GM23248 (cell line): ENCODE results near the gene ZNF532. TPM values are rescaled to one million over a fixed set of nuclear protein-coding genes. Genes with fewer than 3 reads are reported as not detected.

ENCODE experiments used
- DNase-seq: peaks from one replicate; pipeline ENCODE4 v3.0.0-alpha.2; 2015
- H2AFZ ChIP-seq: fragments of 200-600 bp; sonication (generic); 2 replicates; pipeline ENCODE4 v1.6.1; 2016; ENCODE audit warnings: antibody characterized with exemption
- H3F3A ChIP-seq: fragments of 200-600 bp; sonication (generic); 2 replicates; pipeline ENCODE4 v1.6.1; 2016; ENCODE audit warnings: mild to moderate bottlenecking, antibody characterized with exemption, mixed run types; ENCODE audit not compliant: insufficient read depth
- H3K27ac ChIP-seq: fragments of 200-600 bp; sonication (generic); 2 replicates; pipeline ENCODE4 v1.5.1; 2016; ENCODE audit warnings: mild to moderate bottlenecking
- H3K27me3 ChIP-seq: fragments of 200-600 bp; sonication (generic); replicated peaks from 2 replicates; pipeline ENCODE4 v1.6.1; 2016; ENCODE audit warnings: mild to moderate bottlenecking; ENCODE audit not compliant: insufficient read depth
- H3K36me3 ChIP-seq: fragments of 200-600 bp; sonication (generic); 2 replicates; pipeline ENCODE4 v1.6.1; 2016; ENCODE audit warnings: low read depth, mild to moderate bottlenecking
- H3K4me1 ChIP-seq: fragments of 200-600 bp; sonication (generic); 2 replicates; pipeline ENCODE4 v1.6.1; 2016; ENCODE audit warnings: mild to moderate bottlenecking; ENCODE audit not compliant: insufficient read depth
- H3K4me2 ChIP-seq: fragments of 200-600 bp; sonication (generic); one replicate; pipeline ENCODE4 v1.6.1; 2016; ENCODE audit warnings: mild to moderate bottlenecking; ENCODE audit not compliant: unreplicated experiment
- H3K4me3 ChIP-seq: fragments of 200-600 bp; sonication (generic); 2 replicates; pipeline ENCODE4 v1.5.1; 2016; ENCODE audit warnings: mild to moderate bottlenecking
- H3K79me2 ChIP-seq: fragments of 200-600 bp; sonication (generic); 2 replicates; pipeline ENCODE4 v1.6.1; 2016; ENCODE audit warnings: mild to moderate bottlenecking; ENCODE audit not compliant: insufficient read depth
- H3K9ac ChIP-seq: fragments of 200-600 bp; sonication (generic); 2 replicates; pipeline ENCODE4 v1.6.1; 2016; ENCODE audit warnings: mild to moderate bottlenecking
- H3K9me2 ChIP-seq: fragments of 200-600 bp; sonication (generic); 2 replicates; pipeline ENCODE4 v1.6.1; 2016; ENCODE audit warnings: mixed run types, mild to moderate bottlenecking, moderate library complexity; ENCODE audit not compliant: insufficient read depth
- H3K9me3 ChIP-seq: fragments of 200-600 bp; sonication (generic); one replicate; pipeline ENCODE4 v1.6.1; 2017; ENCODE audit warnings: low read depth
- H4K20me1 ChIP-seq: fragments of 200-600 bp; sonication (generic); 2 replicates; pipeline ENCODE4 v1.6.0; 2016; ENCODE audit not compliant: insufficient read depth
- EZH2 ChIP-seq: fragments of 200-600 bp; sonication (generic); IDR thresholded peaks from 2 replicates; pipeline ENCODE4 v1.6.1; 2018; ENCODE audit warnings: antibody characterized with exemption, mild to moderate bottlenecking; ENCODE audit not compliant: insufficient read depth, poor library complexity, severe bottlenecking
- EZH2phosphoT487 ChIP-seq: fragments of 200-600 bp; sonication (generic); IDR thresholded peaks from 2 replicates; pipeline ENCODE4 v1.6.1; 2018; ENCODE audit warnings: antibody characterized with exemption, moderate library complexity, mild to moderate bottlenecking, low read depth; ENCODE audit not compliant: insufficient read depth
- WGBS, 2 experiments: methylation state at CpG; one replicate each; pipeline ENCODE4 v1.1.6; 2015 to 2017; ENCODE audit warnings: low lambda C conversion rate in 2 of 2, low coverage in 1 of 2; ENCODE audit errors: missing lambda C conversion rate in 2 of 2; 5-methylcytosine and 5-hydroxymethylcytosine counted together
- in situ Hi-C: fragments of 300-500 bp; cut with MboI; formaldehyde crosslinking; loops from 2 replicates; pipeline ENCODE4 v1.15.0; 2020
- polyA plus RNA-seq: library from polyadenylated mRNA; unstranded; fragments of >200 nt; fragmentation: Nextera tagmentation; extraction: Ambion mirVana; gene quantifications from 2 replicates; pipeline ENCODE4 v1.2.1, GENCODE V29; 2016
- total RNA-seq: library from RNA; depleted of rRNA; stranded (reverse); fragments of >200 nt; shearing (Covaris generic); gene quantifications from 2 replicates; pipeline ENCODE4 v1.2.3, GENCODE V29; 2014

The ZNF532 gene
- total and polyA plus RNA-seq, 2 experiments from 2014 or later, result 13.2 to 31.9 TPM

DNA sequence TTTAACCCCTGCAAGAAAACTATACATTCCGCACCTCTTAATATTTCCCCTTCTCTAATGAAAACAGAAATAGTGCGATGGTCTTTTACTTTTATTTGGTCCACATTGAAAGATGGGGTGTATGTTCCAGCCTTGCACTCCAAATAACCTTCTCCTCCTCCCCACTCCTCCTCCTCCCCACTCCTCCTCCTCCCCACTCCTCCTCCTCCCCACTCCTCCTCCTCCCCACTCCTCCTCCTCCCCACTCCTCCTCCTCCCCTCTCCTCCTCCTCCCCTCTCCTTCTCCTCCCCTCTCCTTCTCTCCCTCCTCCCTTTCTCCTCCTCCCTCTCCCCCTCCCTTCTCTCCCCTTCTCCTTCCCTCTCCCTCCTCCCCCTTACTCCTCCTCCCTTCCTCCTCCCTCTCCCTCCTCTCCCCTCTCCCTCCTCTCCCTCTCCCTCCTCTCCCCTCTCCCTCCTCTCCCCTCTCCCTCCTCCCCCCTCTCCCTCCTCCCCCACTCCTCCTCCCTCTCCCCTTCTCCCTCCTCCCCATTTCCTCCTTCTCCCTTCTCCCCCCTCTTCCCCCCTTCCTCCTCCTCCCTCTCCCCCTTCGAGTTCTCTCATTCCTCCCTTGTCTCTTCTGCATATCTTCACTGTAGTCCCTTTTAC lies 70.4 kb downstream of the ZNF532 start:
- TF ChIP-seq EZH2 (no peak), EZH2phosphoT487 (no peak)
- Histone ChIP-seq H3K4me3 (no peak overlapping the region), H4K20me1 (no peaks in the 10 kb centered on the region), H3K27ac (no peak overlapping the region), H3K4me1 (peaks cover 22% of the 10 kb centered on the region), H3K4me2 (no peak overlapping the region), H3K36me3 (0 out of 2 replicates have a peak, but pooled peaks cover 9% of the 10 kb centered on the region), H3K9ac (no peak overlapping the region), H2AFZ (no peak overlapping the region), H3K9me3 (no peaks in the 10 kb centered on the region), H3K9me2 (no peaks in the 10 kb centered on the region), H3K27me3 (no peaks in the 10 kb centered on the region), H3F3A (peaks cover 6% of the 10 kb centered on the region), H3K79me2 (peaks cover 41% of the 10 kb centered on the region)
- DNase-seq, result no peak
- WGBS, 2 experiments, result 82 to 87% methylated on average over 3 of the region's 3 CpGs
- in situ Hi-C loops, result no loop called here

DNA sequence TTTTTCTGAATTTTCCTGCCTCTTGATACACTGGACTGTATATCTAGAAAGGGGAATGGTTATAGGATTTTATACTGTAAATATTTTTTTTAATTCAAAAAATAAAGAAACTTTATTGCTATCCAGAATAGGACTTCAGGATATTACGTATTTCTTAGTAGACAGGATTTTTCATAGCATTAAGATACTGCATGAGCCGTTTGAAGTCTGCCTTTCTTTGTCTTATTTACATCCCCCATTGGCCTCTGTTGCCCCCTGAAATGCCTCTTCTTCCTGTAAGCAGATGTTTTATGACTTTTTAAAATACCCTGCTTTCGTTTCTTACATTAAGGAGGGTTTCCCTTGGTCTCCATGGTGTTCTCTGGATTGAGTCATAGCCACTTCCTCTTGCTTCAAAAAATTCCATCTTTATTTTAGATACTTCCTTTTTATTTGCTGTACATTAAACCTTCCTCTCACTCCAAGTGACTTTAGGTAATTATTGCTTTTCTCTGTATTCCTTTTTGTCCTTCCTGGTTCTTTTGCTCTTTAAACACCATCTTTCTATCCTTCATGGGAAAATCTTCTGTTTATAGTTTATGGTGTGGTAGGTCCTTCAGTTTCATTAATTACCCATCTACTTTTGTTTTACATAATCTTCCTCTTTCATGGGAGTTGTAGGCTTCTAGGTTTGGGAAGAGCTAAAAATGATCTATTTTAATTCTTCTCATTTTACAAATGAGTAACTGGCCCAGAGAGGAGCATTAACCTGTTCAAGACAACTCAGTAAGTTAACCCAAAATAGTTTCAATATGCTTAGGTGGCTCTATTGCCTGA lies 72.6 kb downstream of the ZNF532 start:
- Histone ChIP-seq H3K4me1 (peaks cover 22% of the 10 kb centered on the region), H2AFZ (peak overlapping the region; percentile 35), H3K27ac (peak overlapping the region; percentile 38)

DNA sequence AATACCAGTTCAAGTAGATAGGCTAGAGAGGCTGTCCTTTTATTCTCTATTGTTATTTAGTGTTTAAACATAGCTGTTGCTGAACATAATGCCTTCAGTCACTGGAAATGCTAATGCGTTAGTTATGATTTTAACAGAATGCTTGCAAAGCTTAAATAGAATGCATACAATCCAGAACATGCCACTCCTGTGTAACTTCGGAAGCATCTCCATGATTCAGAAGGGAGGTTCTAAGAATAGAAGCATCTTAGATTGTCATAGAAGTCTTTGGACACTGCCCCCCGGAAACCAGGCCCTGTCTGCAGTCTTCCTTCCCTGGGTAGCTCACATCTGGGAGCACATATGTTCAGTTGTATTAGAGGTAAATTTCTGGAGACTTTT lies 73.2 kb downstream of the ZNF532 start:
- Histone ChIP-seq H3K9ac (no peak overlapping the region), H3K27ac (peak overlapping the region; percentile 38)
- TF ChIP-seq EZH2phosphoT487 (no peak), EZH2 (no peak)

More for the DNA sequence above, 72.6 kb downstream of the ZNF532 start:
- DNase-seq, result peak; percentile 66
- 45 to 48% methylated on average over 3 of the region's 3 CpGs for WGBS, 2 experiments
- Histone ChIP-seq H3K9me3 (no peaks in the 10 kb centered on the region), H4K20me1 (no peaks in the 10 kb centered on the region), H3K79me2 (peaks cover 22% of the 10 kb centered on the region), H3K27me3 (no peaks in the 10 kb centered on the region), H3K4me3 (peak overlapping the region; percentile 44), H3K9ac (0 out of 2 replicates have a peak overlapping the region, but pooled peaks have one; percentile 19), H3K36me3 (0 out of 2 replicates have a peak, but pooled peaks cover 13% of the 10 kb centered on the region), H3F3A (peaks cover 6% of the 10 kb centered on the region), H3K9me2 (no peaks in the 10 kb centered on the region), H3K4me2 (peak overlapping the region; percentile 73)
- TF ChIP-seq EZH2phosphoT487, result no peak
- TF ChIP-seq EZH2, result no peak
- in situ Hi-C loops, result no loop called here

DNA sequence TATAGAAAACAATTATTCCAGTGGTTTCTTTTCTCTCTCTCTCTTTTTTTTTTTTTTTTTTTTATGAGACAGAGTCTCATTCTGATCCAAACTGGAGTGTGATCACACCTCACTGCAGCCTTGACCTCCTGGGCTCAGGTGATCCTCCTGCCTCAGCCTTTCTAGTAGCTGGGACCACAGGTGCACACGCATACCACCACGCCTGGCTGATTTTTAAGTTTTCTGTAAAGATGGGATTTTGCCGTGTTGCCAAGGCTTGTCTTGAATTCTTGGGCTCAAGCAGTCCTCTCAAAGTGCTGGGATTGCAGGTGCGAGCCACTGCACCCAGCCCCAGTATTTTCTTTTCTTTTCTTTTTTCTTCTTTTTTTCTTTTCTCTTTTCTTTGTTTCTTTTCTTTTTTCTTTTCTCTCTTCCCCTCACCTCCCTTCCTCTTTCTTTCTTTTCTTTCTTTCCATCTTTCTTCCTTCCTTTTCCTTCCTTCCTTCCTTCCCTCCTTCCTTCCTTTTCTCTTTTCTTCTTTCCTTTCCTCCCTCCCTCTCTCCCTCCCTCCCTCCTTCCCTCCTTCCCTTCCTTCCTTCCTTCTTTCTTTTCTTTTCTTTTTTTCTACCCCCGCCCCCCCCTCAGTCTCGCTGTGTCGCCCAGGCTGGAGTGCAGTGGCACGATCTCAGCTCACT lies 76.9 kb downstream of the ZNF532 start:
- no peak overlapping the region for H3K9ac ChIP-seq
- no peaks in the 10 kb centered on the region for H4K20me1 ChIP-seq
- no peaks in the 10 kb centered on the region for H3K9me2 ChIP-seq
- no peak overlapping the region for H3K27ac ChIP-seq
- 0 out of 2 replicates have a peak, but pooled peaks cover 6% of the 10 kb centered on the region for H3K79me2 ChIP-seq
- no peak overlapping the region for H3K4me3 ChIP-seq
- TF ChIP-seq EZH2 (no peak), EZH2phosphoT487 (no peak)
- in situ Hi-C loops, result no loop called here
- WGBS, 2 experiments, result 98% methylated on average over 8 of the region's 8 CpGs
- no peak overlapping the region for H2AFZ ChIP-seq
- H3K36me3 ChIP-seq, result peaks cover 13% of the 10 kb centered on the region; the same call in 1 of the 2 replicates
- H3F3A ChIP-seq, result peaks cover 6% of the 10 kb centered on the region
- no peak overlapping the region for H3K4me2 ChIP-seq
- H3K4me1 ChIP-seq, result peaks cover 17% of the 10 kb centered on the region
- H3K27me3 ChIP-seq, result no peaks in the 10 kb centered on the region
- no peaks in the 10 kb centered on the region for H3K9me3 ChIP-seq
- DNase-seq, result no peak

More for the DNA sequence above, 73.2 kb downstream of the ZNF532 start:
- peak; percentile 21 for DNase-seq
- Histone ChIP-seq H3K9me2 (no peaks in the 10 kb centered on the region), H4K20me1 (no peaks in the 10 kb centered on the region), H3K4me1 (peaks cover 22% of the 10 kb centered on the region), H3K27me3 (no peaks in the 10 kb centered on the region), H3F3A (peaks cover 6% of the 10 kb centered on the region), H3K9me3 (no peaks in the 10 kb centered on the region), H3K4me3 (peak overlapping the region; percentile 44; the same call in 1 of the 2 replicates), H2AFZ (no peak overlapping the region), H3K4me2 (peak overlapping the region; percentile 73), H3K79me2 (peaks cover 22% of the 10 kb centered on the region), H3K36me3 (0 out of 2 replicates have a peak, but pooled peaks cover 13% of the 10 kb centered on the region)
- in situ Hi-C loops, result no loop called here
- 69 to 72% methylated on average over 3 of the region's 3 CpGs for WGBS, 2 experiments
